Measurements from ENCODE around the gene NEMP2.

Gene NEMP2

GRCh38 chr2:190455358-190456095, 79.0 kb downstream of the NEMP2 start:
- no peak for FAIRE-seq

- FAIRE-seq, result no peak
Measured at GRCh38 chr2:190454795-190455194, 79.7 kb downstream of the NEMP2 start.
